ENCODE measurements around the gene EIF3D.
"Not testable (repeated sequence)": the region's sequence is repeated elsewhere in the genome, so short reads cannot be mapped to it uniquely, and the experiment has no call there.

Gene EIF3D

GRCh38 chr22:36548606-36549005 is 19.6 kb upstream of the EIF3D start:
- DNase-seq: no peak

- no peak for DNase-seq
Measured at GRCh38 chr22:36546932-36547331, 18.0 kb upstream of the EIF3D start.

GRCh38 chr22:36546092-36546804 is 17.3 kb upstream of the EIF3D start:
- DNase-seq: peak; percentile 10

GRCh38 chr22:36544107-36544620 is 15.2 kb upstream of the EIF3D start:
- no peak for DNase-seq

- no peak for DNase-seq
Measured at GRCh38 chr22:36541831-36542411, 13.0 kb upstream of the EIF3D start.

GRCh38 chr22:36540867-36541642 is 12.1 kb upstream of the EIF3D start:
- DNase-seq: no peak

GRCh38 chr22:36538529-36538928 is 9.6 kb upstream of the EIF3D start:
- no peak for DNase-seq

- no peak for DNase-seq
Measured at GRCh38 chr22:36536717-36537116, 7.8 kb upstream of the EIF3D start.

GRCh38 chr22:36533320-36533719 is 4.4 kb upstream of the EIF3D start:
- DNase-seq: not testable (repeated sequence)

- DNase-seq: no peak
Measured at GRCh38 chr22:36532466-36532865, 3.5 kb upstream of the EIF3D start.

GRCh38 chr22:36528341-36528740 is 625 bp downstream of the EIF3D start:
- peak; percentile 44 for DNase-seq

- no peak for DNase-seq
Measured at GRCh38 chr22:36522662-36523061, 6.3 kb downstream of the EIF3D start.

- no peak for DNase-seq
Measured at GRCh38 chr22:36520423-36520822, 8.5 kb downstream of the EIF3D start.

GRCh38 chr22:36519906-36520305 is 9.1 kb downstream of the EIF3D start:
- not testable (repeated sequence) for DNase-seq

- DNase-seq: no peak
Measured at GRCh38 chr22:36514766-36515165, 14.2 kb downstream of the EIF3D start.

- DNase-seq: no peak
Measured at GRCh38 chr22:36512991-36513390, 16.0 kb downstream of the EIF3D start.

- DNase-seq: no peak
Measured at GRCh38 chr22:36512333-36512732, 16.6 kb downstream of the EIF3D start.

- DNase-seq: no peak
Measured at GRCh38 chr22:36510966-36511881, 17.7 kb downstream of the EIF3D start.

GRCh38 chr22:36510384-36510783 is 18.6 kb downstream of the EIF3D start:
- no peak for DNase-seq

- DNase-seq: no peak
Measured at GRCh38 chr22:36507518-36508010, 21.4 kb downstream of the EIF3D start.

GRCh38 chr22:36506637-36507517 is 22.1 kb downstream of the EIF3D start, which contains the start of gene FOXRED2:
TSS of gene FOXRED2 (minus strand) at chr22:36507040. CDS start at chr22:36506422, 618 bp downstream.
- DNase-seq: peak; percentile 87

Measured in midbrain (tissue), 1 donor.